ENCODE measurements around the gene SLC17A9. TPM values are rescaled to one million over a fixed set of nuclear protein-coding genes. Genes with fewer than 3 reads are reported as not detected.
A peak's percentile ranks its signal among the peaks of the same experiment; 100 is the strongest.

The SLC17A9 gene
- total RNA-seq, 4 donors from 2014 or later, result 0.10 to 2.1 (median 0.66) TPM

DNA sequence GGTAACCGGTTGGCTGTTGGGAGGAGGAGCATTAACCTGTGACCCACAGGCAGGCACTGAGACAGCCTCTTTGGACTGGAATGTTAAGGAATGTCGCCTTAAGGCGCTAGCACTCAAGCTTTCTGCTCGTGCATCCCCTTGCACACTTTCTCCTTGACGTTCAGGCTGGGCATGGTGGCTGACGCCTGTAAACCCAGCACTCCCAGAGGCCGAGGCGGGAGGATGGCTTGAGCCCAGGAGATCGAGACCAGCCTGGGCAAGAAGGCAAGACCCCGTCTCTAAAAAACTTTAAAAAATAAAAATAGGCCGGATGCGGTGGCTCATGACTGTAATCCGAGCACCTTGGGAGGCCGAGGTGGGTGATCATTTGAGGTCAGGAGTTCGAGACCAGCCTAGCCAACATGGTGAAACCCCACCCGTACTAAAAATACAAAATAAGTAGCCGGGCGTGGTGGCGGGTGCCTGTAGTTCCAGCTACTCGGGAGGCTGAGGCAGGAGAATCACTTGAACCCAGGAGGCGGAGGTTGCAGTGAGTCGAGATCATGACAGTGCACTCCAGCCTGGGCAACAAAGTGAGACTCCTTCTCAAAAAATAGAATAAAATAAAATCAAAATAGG, 16.4 kb upstream of the SLC17A9 start:
- Histone ChIP-seq H3K9me3 (no peaks in the 10 kb centered on the region), H3K27me3 (no peaks in the 10 kb centered on the region), H3K4me3 (peak overlapping the region; percentile 96), H3K36me3 (peaks cover 6% of the 10 kb centered on the region), H3K4me1 (peaks cover 48% of the 10 kb centered on the region), H3K27ac (no peak overlapping the region)
- no peak for DNase-seq (ENCODE audit: low spot score in 2 of 2)
- 80% methylated on average over 22 of the region's 22 CpGs for WGBS
- TF ChIP-seq, protein P1, sequence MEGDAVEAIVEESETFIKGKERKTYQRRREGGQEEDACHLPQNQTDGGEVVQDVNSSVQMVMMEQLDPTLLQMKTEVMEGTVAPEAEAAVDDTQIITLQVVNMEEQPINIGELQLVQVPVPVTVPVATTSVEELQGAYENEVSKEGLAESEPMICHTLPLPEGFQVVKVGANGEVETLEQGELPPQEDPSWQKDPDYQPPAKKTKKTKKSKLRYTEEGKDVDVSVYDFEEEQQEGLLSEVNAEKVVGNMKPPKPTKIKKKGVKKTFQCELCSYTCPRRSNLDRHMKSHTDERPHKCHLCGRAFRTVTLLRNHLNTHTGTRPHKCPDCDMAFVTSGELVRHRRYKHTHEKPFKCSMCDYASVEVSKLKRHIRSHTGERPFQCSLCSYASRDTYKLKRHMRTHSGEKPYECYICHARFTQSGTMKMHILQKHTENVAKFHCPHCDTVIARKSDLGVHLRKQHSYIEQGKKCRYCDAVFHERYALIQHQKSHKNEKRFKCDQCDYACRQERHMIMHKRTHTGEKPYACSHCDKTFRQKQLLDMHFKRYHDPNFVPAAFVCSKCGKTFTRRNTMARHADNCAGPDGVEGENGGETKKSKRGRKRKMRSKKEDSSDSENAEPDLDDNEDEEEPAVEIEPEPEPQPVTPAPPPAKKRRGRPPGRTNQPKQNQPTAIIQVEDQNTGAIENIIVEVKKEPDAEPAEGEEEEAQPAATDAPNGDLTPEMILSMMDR (IDR thresholded peaks at IDR 0.05), result no peak

DNA sequence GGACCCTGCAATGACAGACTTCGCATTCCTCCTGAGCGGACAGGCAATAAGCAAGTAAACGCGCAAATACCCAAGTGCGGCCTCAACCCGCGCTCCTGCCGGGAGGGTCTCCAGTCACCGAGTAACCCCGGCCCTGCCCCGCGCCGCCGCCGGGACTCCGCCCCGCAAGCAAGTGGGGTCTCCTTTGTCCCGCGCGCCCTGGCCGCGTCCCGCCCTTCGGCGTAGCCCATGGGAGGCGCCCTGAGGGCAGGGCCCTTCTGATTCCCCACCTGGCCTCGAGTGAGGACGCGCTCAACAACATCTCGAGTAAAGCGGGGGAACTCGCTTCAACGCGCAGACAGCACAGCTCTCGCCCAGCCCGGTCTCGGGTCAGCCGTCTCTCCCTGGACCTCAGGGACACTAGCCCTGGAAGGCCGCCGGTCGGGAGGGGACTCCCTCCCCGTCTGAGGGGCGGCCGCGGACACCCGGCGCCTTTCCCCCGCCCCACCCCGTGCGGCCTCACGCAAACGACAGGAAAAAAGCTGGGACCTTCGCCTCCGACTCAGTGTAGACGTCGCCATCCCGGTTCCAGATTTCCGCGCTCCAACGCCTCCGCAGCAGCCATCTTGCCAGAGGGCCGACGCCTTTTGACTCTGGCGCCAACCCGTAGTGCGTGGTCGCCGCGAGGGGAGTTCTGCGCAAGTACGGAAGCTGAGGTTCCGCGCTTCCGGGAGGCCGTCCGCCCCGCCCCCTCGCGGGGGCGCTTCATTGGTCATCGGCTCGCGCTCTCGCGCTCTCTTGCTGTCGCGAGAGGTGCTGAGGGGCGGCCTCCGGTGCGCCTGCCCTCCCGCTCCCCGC, 15.0 kb upstream of the SLC17A9 start:
- peak overlapping the region; percentile 96 for H3K4me3 ChIP-seq
- TF ChIP-seq POLR2A (IDR thresholded peaks at IDR 0.05) (peak in 1 of 2 donors; percentile 47), POLR2AphosphoS5 (IDR thresholded peaks at IDR 0.05) (peak; percentile 66 to 94 (median 87))
- TF ChIP-seq, protein P1 (IDR thresholded peaks at IDR 0.05), result no peak
- H3K27me3 ChIP-seq, result no peaks in the 10 kb centered on the region
- H3K36me3 ChIP-seq, result peaks cover 10% of the 10 kb centered on the region
- H3K9me3 ChIP-seq, result no peaks in the 10 kb centered on the region
- peak overlapping the region; percentile 92 for H3K27ac ChIP-seq
- peak; percentile 97 to 99 for DNase-seq (ENCODE audit: low spot score in 2 of 2)
- WGBS, result 1% methylated on average over 32 of the region's 92 CpGs
- peaks cover 48% of the 10 kb centered on the region for H3K4me1 ChIP-seq

DNA sequence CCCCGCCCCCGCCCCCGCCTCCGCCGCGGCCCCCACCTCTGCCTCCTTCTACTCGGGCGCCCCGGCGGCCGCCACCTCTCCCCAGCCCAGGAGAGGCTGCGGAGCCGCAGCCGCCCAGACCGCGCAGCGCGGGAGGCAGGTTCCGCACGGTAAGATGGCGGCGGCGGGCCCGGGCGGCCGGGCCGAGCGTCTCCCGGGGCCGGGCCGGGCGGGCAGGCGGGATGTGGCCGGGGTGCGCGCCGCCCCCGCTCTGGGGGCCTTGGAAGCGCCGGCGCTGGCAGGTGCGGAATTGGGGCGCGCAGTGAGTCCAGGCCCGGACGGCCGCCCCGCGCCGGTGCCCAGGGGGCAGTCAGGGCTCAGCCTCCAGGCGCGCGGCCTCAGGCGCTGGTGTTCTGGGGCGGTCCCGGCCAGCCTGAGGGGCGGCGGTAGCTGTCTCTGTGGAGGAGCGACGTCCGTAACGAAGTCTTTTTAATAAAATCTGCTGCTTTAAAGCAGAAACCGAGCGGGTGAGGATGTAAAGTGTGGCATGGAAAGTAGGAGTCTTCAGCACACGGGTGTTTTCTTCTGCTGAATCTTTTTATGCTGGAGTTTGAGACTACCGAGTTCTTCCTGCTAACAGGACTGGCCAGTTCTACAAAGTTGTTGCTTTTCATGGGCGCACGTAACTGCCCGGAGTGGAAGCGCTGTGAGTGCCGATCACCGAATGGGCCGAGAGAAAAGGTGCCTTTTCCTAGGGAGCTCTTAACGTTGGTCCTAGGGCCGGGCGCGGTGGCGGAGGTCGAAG, 14.2 kb upstream of the SLC17A9 start, which contains the start of gene GID8:
Gene GID8, plus strand, starts transcription at position 43 of the 784 bp plus-strand sequence. CDS start 3,356 bp downstream, outside the sequence.
- peaks cover 48% of the 10 kb centered on the region for H3K4me1 ChIP-seq

DNA sequence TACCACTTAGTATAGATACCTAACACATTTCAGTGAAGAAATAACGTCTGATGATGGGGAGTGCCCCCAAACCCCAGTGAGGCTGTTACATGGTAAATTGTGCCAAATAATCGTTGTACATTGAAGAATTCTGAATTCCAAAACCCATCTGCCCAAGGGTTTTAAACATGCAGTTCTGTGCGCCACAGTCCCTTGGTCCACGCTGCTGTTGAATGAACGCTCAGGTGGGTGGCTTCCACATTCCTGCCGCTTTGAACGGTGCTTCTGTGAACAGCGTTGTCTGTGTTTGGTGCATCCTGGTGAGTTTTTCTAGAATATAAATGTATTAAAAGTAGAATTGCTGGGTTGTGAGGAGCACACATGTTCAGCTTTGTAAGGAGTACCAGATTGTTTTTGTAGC, 11.6 kb upstream of the SLC17A9 start:
- Histone ChIP-seq H3K27me3 (no peaks in the 10 kb centered on the region), H3K27ac (no peak overlapping the region), H3K4me3 (no peak overlapping the region), H3K36me3 (peaks cover 37% of the 10 kb centered on the region), H3K9me3 (no peaks in the 10 kb centered on the region), H3K4me1 (peaks cover 27% of the 10 kb centered on the region)
- no peak for DNase-seq (ENCODE audit: low spot score in 2 of 2)
- 89% methylated on average over 8 of the region's 8 CpGs for WGBS
- TF ChIP-seq POLR2AphosphoS5 (IDR thresholded peaks at IDR 0.05) (no peak), EP300 (IDR thresholded peaks at IDR 0.05) (no peak), POLR2A (IDR thresholded peaks at IDR 0.05) (no peak)
- TF ChIP-seq, protein P1 (IDR thresholded peaks at IDR 0.05), result no peak

More for the DNA sequence above, 14.2 kb upstream of the SLC17A9 start, which contains the start of gene GID8:
- peak; percentile 76 to 81 for DNase-seq (ENCODE audit: low spot score in 2 of 2)
- H3K36me3 ChIP-seq, result peaks cover 17% of the 10 kb centered on the region
- TF ChIP-seq POLR2AphosphoS5 (IDR thresholded peaks at IDR 0.05), result no peak
- no peaks in the 10 kb centered on the region for H3K27me3 ChIP-seq
- no peaks in the 10 kb centered on the region for H3K9me3 ChIP-seq
- under 1% methylated on average over 17 of the region's 79 CpGs for WGBS
- H3K4me3 ChIP-seq, result peak within 1 kb of the TSS; percentile 96
- H3K27ac ChIP-seq, result peak within 1 kb of the TSS; percentile 92

DNA sequence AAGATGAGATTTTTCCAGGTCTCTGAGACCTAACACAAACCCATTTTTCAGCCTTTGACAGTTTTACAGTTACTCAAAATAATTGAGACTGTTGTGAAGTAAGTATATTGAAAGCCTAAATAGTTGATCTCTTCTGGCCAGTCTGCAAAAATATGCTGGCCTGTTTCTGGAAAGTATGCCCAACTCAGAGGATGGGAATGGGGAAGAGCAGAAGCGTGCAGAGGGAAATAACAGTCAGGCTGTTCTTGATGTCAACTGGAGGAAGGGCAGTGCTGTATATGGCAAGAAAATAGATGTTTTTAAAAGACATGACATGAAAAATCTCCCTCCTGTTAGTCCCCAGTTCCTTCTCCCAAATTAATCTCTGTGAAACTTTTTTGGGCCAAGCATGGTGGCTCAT, 10.7 kb upstream of the SLC17A9 start:
- DNase-seq (ENCODE audit: low spot score in 2 of 2), result no peak
- TF ChIP-seq POLR2A (IDR thresholded peaks at IDR 0.05) (no peak), POLR2AphosphoS5 (IDR thresholded peaks at IDR 0.05) (no peak), EP300 (IDR thresholded peaks at IDR 0.05) (no peak)
- TF ChIP-seq, protein P1 (IDR thresholded peaks at IDR 0.05), result no peak
- 97% methylated on average over 1 of the region's 1 CpG for WGBS
- no peak overlapping the region for H3K4me3 ChIP-seq
- no peaks in the 10 kb centered on the region for H3K27me3 ChIP-seq
- H3K36me3 ChIP-seq, result peaks cover 46% of the 10 kb centered on the region
- no peak overlapping the region for H3K27ac ChIP-seq
- peaks cover 17% of the 10 kb centered on the region for H3K4me1 ChIP-seq
- H3K9me3 ChIP-seq, result no peaks in the 10 kb centered on the region
